22Rv1 (cell line): ENCODE measurements around the gene TCP1.
"Not testable (repeated sequence)": the region's sequence is repeated elsewhere in the genome, so short reads cannot be mapped to it uniquely, and the experiment has no call there.

ENCODE experiments used
- ZFX ChIP-seq: fragments of 450-650 bp; IDR thresholded peaks from 2 replicates; pipeline ENCODE4 v1.6.1; 2017; ENCODE audit warnings: antibody characterized with exemption, borderline replicate concordance
- TF ChIP-seq, protein P1 (sequence below): fragments of 450-650 bp; IDR thresholded peaks from 2 replicates; pipeline ENCODE4 v1.5.1; 2017; ENCODE audit warnings: mild to moderate bottlenecking

DNA sequence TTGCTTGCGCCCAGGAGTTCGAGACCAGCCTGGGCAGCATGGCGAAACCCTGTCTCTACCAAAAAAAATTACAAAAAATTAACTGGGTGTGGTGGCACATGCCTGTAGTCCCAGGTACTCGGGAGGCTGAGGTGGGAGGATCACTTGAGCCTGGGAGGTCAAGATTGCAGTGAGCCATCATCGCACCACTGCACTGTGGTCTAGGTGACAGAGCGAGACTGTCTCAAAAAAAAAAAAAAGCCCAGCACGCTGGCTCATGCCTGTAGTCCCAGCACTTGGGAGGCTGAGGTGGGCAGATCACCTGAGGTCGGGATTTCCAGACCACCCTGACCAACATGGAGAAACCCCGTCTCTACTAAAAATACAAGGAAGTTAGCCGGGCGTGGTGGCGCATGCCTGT, 56.0 kb downstream of the TCP1 start:
- TF ChIP-seq, protein P1, sequence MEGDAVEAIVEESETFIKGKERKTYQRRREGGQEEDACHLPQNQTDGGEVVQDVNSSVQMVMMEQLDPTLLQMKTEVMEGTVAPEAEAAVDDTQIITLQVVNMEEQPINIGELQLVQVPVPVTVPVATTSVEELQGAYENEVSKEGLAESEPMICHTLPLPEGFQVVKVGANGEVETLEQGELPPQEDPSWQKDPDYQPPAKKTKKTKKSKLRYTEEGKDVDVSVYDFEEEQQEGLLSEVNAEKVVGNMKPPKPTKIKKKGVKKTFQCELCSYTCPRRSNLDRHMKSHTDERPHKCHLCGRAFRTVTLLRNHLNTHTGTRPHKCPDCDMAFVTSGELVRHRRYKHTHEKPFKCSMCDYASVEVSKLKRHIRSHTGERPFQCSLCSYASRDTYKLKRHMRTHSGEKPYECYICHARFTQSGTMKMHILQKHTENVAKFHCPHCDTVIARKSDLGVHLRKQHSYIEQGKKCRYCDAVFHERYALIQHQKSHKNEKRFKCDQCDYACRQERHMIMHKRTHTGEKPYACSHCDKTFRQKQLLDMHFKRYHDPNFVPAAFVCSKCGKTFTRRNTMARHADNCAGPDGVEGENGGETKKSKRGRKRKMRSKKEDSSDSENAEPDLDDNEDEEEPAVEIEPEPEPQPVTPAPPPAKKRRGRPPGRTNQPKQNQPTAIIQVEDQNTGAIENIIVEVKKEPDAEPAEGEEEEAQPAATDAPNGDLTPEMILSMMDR, result not testable (repeated sequence)
- not testable (repeated sequence) for TF ChIP-seq ZFX
